Measurements from ENCODE around the gene GPR78.

DNA sequence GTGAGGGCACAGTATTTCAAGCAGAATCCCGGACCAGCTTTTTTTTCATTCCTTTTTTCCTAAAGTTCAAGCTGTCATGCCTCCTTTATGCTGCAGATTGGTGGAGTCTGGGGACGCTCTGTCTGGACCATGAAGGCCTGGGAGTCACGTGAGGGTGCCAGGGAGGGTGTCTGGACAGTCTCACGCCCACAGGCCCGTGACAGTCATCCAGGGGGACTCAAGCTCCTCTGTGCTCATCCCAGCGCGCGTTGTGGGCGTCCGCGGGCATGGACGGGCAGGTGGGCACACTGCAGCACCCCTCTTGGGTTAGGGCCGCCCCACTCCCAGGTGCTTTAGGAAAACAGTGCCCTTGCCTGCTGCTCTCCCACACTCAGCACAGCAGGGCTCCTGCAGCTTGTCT is 17.1 kb downstream of the GPR78 start:
- no peak for TF ChIP-seq CTCF (IDR thresholded peaks at IDR 0.05; ENCODE audit: borderline replicate concordance, extremely low read depth, low read length, poor library complexity, severe bottlenecking)
- TF ChIP-seq EZH2 (IDR thresholded peaks at IDR 0.05; ENCODE audit: borderline replicate concordance, low read depth, low read length, severe bottlenecking): no peak

Data from DND-41 (cell line).